H9 (cell line): Measurements from ENCODE around the gene TM4SF20. TPM values are rescaled to one million over a fixed set of nuclear protein-coding genes. Genes with fewer than 3 reads are reported as not detected.

Source experiments
- DNase-seq: peaks from one replicate; pipeline ENCODE4 v3.0.0-alpha.2; 2017
- H2AFZ ChIP-seq: one replicate; pipeline ENCODE4 v1.6.1; 2013; ENCODE audit warnings: mild to moderate bottlenecking, low read length, control low read depth, moderate library complexity
- H2AK5ac ChIP-seq: 2 replicates; pipeline ENCODE4 v1.6.1; 2013; ENCODE audit warnings: low read length, control low read depth, mixed read lengths; ENCODE audit not compliant: insufficient read length
- H2BK120ac ChIP-seq: one replicate; pipeline ENCODE4 v1.6.1; 2013; ENCODE audit warnings: low read depth, mild to moderate bottlenecking, low read length, control low read depth, inconsistent platforms; ENCODE audit not compliant: poor library complexity, severe bottlenecking
- H2BK12ac ChIP-seq: 2 replicates; pipeline ENCODE4 v1.6.1; 2013; ENCODE audit warnings: low read length, control low read depth, mixed read lengths, low read depth; ENCODE audit not compliant: insufficient read length
- H2BK15ac ChIP-seq: 2 replicates; pipeline ENCODE4 v1.6.1; 2013; ENCODE audit warnings: low read depth, low read length, control low read depth
- H2BK20ac ChIP-seq: one replicate; pipeline ENCODE4 v1.6.1; 2013; ENCODE audit warnings: low read depth, mild to moderate bottlenecking, low read length, control low read depth, inconsistent platforms; ENCODE audit not compliant: poor library complexity, severe bottlenecking
- H2BK5ac ChIP-seq: 2 replicates; pipeline ENCODE4 v1.6.1; 2013; ENCODE audit warnings: low read length, control low read depth, mixed read lengths; ENCODE audit not compliant: insufficient read length
- H3K14ac ChIP-seq: 2 replicates; pipeline ENCODE4 v1.6.1; 2013; ENCODE audit warnings: low read length, control low read depth; ENCODE audit not compliant: insufficient read depth
- H3K18ac ChIP-seq: 2 replicates; pipeline ENCODE4 v1.6.1; 2013; ENCODE audit warnings: low read depth, mild to moderate bottlenecking, mixed read lengths, low read length, control low read depth; ENCODE audit not compliant: insufficient read length
- H3K23ac ChIP-seq: 2 replicates; pipeline ENCODE4 v1.6.1; 2013; ENCODE audit warnings: low read length, control low read depth, mixed read lengths, low read depth; ENCODE audit not compliant: insufficient read length
- H3K23me2 ChIP-seq: 2 replicates; pipeline ENCODE4 v1.6.1; 2013; ENCODE audit warnings: low read depth, mild to moderate bottlenecking, mixed read lengths, low read length, control low read depth; ENCODE audit not compliant: insufficient read length, poor library complexity, severe bottlenecking
- H3K27ac ChIP-seq: 2 replicates; pipeline ENCODE4 v1.5.1; 2013; ENCODE audit warnings: low read length, control low read depth, mixed read lengths, low read depth; ENCODE audit not compliant: insufficient read length
- H3K27me3 ChIP-seq: 2 replicates; pipeline ENCODE4 v1.6.1; 2013; ENCODE audit warnings: low read length, control low read depth, inconsistent platforms; ENCODE audit not compliant: insufficient read depth
- H3K4ac ChIP-seq: 2 replicates; pipeline ENCODE4 v1.6.1; 2013; ENCODE audit warnings: low read depth, mild to moderate bottlenecking, control low read depth, inconsistent platforms, low read length, moderate library complexity
- H3K4me1 ChIP-seq: 2 replicates; pipeline ENCODE4 v1.6.1; 2013; ENCODE audit warnings: low read length, control low read depth, inconsistent platforms; ENCODE audit not compliant: insufficient read depth
- H3K4me2 ChIP-seq: 2 replicates; pipeline ENCODE4 v1.6.1; 2013; ENCODE audit warnings: low read length, control low read depth, mixed read lengths; ENCODE audit not compliant: insufficient read length, insufficient read depth
- H3K56ac ChIP-seq: 2 replicates; pipeline ENCODE4 v1.6.1; 2013; ENCODE audit warnings: low read depth, mild to moderate bottlenecking, mixed read lengths, low read length, control low read depth; ENCODE audit not compliant: insufficient read length
- H3K79me1 ChIP-seq: 2 replicates; pipeline ENCODE4 v1.6.1; 2013; ENCODE audit warnings: low read depth, mild to moderate bottlenecking, moderate library complexity, low read length, control low read depth, inconsistent platforms; ENCODE audit not compliant: insufficient read depth, poor library complexity, severe bottlenecking
- H3K79me2 ChIP-seq: 2 replicates; pipeline ENCODE4 v1.6.1; 2013; ENCODE audit warnings: low read length, control low read depth, inconsistent platforms; ENCODE audit not compliant: insufficient read depth
- H3K9ac ChIP-seq: 2 replicates; pipeline ENCODE4 v1.6.1; 2013; ENCODE audit warnings: low read length, control low read depth, mixed read lengths; ENCODE audit not compliant: insufficient read length; ENCODE audit errors: extremely low read depth
- H3K9me3 ChIP-seq: one replicate; pipeline ENCODE4 v1.6.1; 2013; ENCODE audit warnings: low read depth, low read length, inconsistent platforms; ENCODE audit not compliant: control insufficient read depth
- H3T11ph ChIP-seq: one replicate; pipeline ENCODE4 v1.6.1; 2013; ENCODE audit warnings: mild to moderate bottlenecking, low read length, control low read depth, inconsistent platforms
- H4K20me1 ChIP-seq: one replicate; pipeline ENCODE4 v1.6.1; 2013; ENCODE audit not compliant: control insufficient read depth, insufficient read length, insufficient read depth
- H4K5ac ChIP-seq: 2 replicates; pipeline ENCODE4 v1.6.1; 2013; ENCODE audit warnings: low read depth, mild to moderate bottlenecking, mixed read lengths, low read length, control low read depth; ENCODE audit not compliant: insufficient read length
- H4K8ac ChIP-seq: replicated peaks from 2 replicates; pipeline ENCODE4 v1.6.1; 2013; ENCODE audit warnings: low read length, control low read depth, mixed read lengths, low read depth; ENCODE audit not compliant: insufficient read length
- H4K91ac ChIP-seq: 2 replicates; pipeline ENCODE4 v1.6.1; 2013; ENCODE audit warnings: low read depth, mild to moderate bottlenecking, moderate library complexity, mixed read lengths, low read length, control low read depth; ENCODE audit not compliant: insufficient read length
- H3K27ac Mint-ChIP-seq, 3 experiments: 2 replicates in 2 of 3; 3 replicates in 1 of 3; pipeline ENCODE4 v1.8.0; 2020 to 2021; ENCODE audit warnings: mixed read lengths in 3 of 3, mild to moderate bottlenecking in 1 of 3, moderate library complexity in 1 of 3
- H3K27me3 Mint-ChIP-seq: 2 replicates; pipeline ENCODE4 v1.8.0; 2021; ENCODE audit warnings: low read depth, mild to moderate bottlenecking, moderate library complexity, mixed read lengths
- H3K36me3 Mint-ChIP-seq, 3 experiments: 2 replicates in 2 of 3; 3 replicates in 1 of 3; pipeline ENCODE4 v1.8.0; 2020 to 2021; ENCODE audit warnings: low read depth in 3 of 3, mixed read lengths in 3 of 3; ENCODE audit not compliant: insufficient read depth in 1 of 3
- H3K4me1 Mint-ChIP-seq, 2 experiments: 2 replicates each; pipeline ENCODE4 v1.8.0; 2020; ENCODE audit warnings: mixed read lengths in 2 of 2
- H3K4me3 Mint-ChIP-seq, 2 experiments: 2 replicates in 1 of 2; 3 replicates in 1 of 2; pipeline ENCODE4 v1.8.0; 2020 to 2021; ENCODE audit warnings: mild to moderate bottlenecking in 2 of 2, mixed read lengths in 2 of 2, moderate library complexity in 1 of 2
- H3K9me3 Mint-ChIP-seq, 2 experiments: 2 replicates in 1 of 2; 3 replicates in 1 of 2; pipeline ENCODE4 v1.8.0; 2020; ENCODE audit warnings: mild to moderate bottlenecking in 2 of 2, mixed read lengths in 2 of 2, moderate library complexity in 1 of 2
- CTCF ChIP-seq: fragments of 200-600 bp; sonication (generic); conservative IDR thresholded peaks from 3 replicates; pipeline ENCODE4 v1.8.0; 2021; ENCODE audit warnings: antibody characterized with exemption, mild to moderate bottlenecking
- WGBS: extraction: QIAGEN DNeasy Blood & Tissue Kit; methylation state at CpG from one replicate; pipeline ENCODE4 v1.1.7; 2013; ENCODE audit warnings: missing lambda C conversion rate, low lambda C conversion rate, mixed read lengths; ENCODE audit not compliant: insufficient read length; ENCODE audit errors: extremely low coverage; 5-methylcytosine and 5-hydroxymethylcytosine counted together
- total RNA-seq: library from RNA; stranded (reverse); gene quantifications from 2 replicates; pipeline ENCODE4 v1.2.1, GENCODE V29; 2021

The TM4SF20 gene
- total RNA-seq, 1 experiment from 2014 or later: not detected

- Histone ChIP-seq H3K23ac (no peak overlapping the region), H3K9me3 (no peaks in the 10 kb centered on the region), H2BK120ac (no peak overlapping the region), H2BK5ac (no peak overlapping the region), H4K20me1 (no peaks in the 10 kb centered on the region), H3K79me2 (no peaks in the 10 kb centered on the region), H3K56ac (no peak overlapping the region), H4K91ac (no peak overlapping the region), H4K8ac (no peak overlapping the region), H3K14ac (no peak overlapping the region), H3K18ac (no peak overlapping the region), H4K5ac (no peak overlapping the region), H2BK12ac (no peak overlapping the region), H3K23me2 (no peaks in the 10 kb centered on the region), H2AK5ac (no peak overlapping the region), H3T11ph (no peak overlapping the region), H3K27ac (no peak overlapping the region), H3K4ac (no peak overlapping the region), H2AFZ (no peak overlapping the region), H3K27me3 (no peaks in the 10 kb centered on the region), H2BK15ac (no peak overlapping the region), H3K4me1 (no peaks in the 10 kb centered on the region), H2BK20ac (no peak overlapping the region), H3K79me1 (no peaks in the 10 kb centered on the region), H3K4me2 (no peak overlapping the region), H3K9ac (no peak overlapping the region)
- Mint-ChIP-seq H3K36me3 (peaks cover 0 to 3% (median 0%) of the 10 kb centered on the region in 3 experiments; a peak in 1 of 7 replicates), H3K4me1 (peaks cover 4 to 5% of the 10 kb centered on the region in 2 experiments; a peak in 3 of 4 replicates), H3K27ac (no peak overlapping the region; a peak in 1 of 7 replicates), H3K27me3 (no peaks in the 10 kb centered on the region), H3K4me3 (no peak overlapping the region), H3K9me3 (peaks cover 0 to 5% of the 10 kb centered on the region in 2 experiments; a peak in 1 of 5 replicates)
- no peak for DNase-seq
- WGBS: no CpG with 5 or more reads among the region's 2 CpGs
- no peak for TF ChIP-seq CTCF
Observed at GRCh38 chr2:227401550-227401949, 22.4 kb upstream of the TM4SF20 start.
